HepG2 (cell line): ENCODE results near the gene SLN. TPM values are rescaled to one million over a fixed set of nuclear protein-coding genes. Genes with fewer than 3 reads are reported as not detected.

Experiments used
- ATAC-seq: fragments of 200-7000 bp; cut with Tn5 transposase; 3 replicates; pipeline ENCODE4 v1.9.1; 2020; ENCODE audit warnings: mild to moderate bottlenecking, moderate library complexity
- BruUV-seq: library from RNA; stranded (reverse); fragments of 400-500 nt; replicated peaks from 2 replicates; lab custom pipeline; 2021; lab: Mats Ljungman, UMichigan
- CTCF ChIA-PET: fragments of 300-600 bp; formaldehyde crosslinking; extraction: SDS; loops from one replicate; lab custom pipeline; 2021; ENCODE audit warnings: low total read pairs, inconsistent platforms, low intra/inter-chr PET ratio; lab: Yijun Ruan, JAX
- POLR2A ChIA-PET: fragments of 350-600 bp; sonication (Branson Sonifier 250); formaldehyde crosslinking; loops from one replicate; lab custom pipeline; 2020; ENCODE audit warnings: antibody characterized with exemption, inconsistent platforms; lab: Yijun Ruan, JAX
- DNase-seq: peaks from one replicate; pipeline ENCODE4 v3.0.0-alpha.2; 2015; ENCODE audit warnings: low spot score
- FAIRE-seq: peaks from 3 replicates; lab custom pipeline; 2011; peaks lifted over from hg19 to GRCh38; lab: Jason Lieb, UNC
- H2AFZ ChIP-seq: one replicate; pipeline ENCODE4 v1.6.1; 2011; ENCODE audit warnings: low read length, inconsistent platforms
- H3K27ac ChIP-seq: fragments of 300-600 bp; 3 replicates; pipeline ENCODE4 v1.8.0; 2011; ENCODE audit warnings: mixed run types, mild to moderate bottlenecking, mixed read lengths, low read length, inconsistent platforms; ENCODE audit not compliant: insufficient read depth; ENCODE audit errors: extremely low read length
- H3K27me3 ChIP-seq, 2 experiments: fragments of 200-600 bp in 1 of 2; 2 replicates in 1 of 2; 3 replicates in 1 of 2; pipeline versions ENCODE4 v1.6.0 to v1.8.0; 2011; ENCODE audit warnings: low read length in 2 of 2, mild to moderate bottlenecking in 2 of 2, moderate library complexity in 2 of 2, inconsistent platforms in 1 of 2; ENCODE audit not compliant: insufficient read depth in 2 of 2, control insufficient read depth in 1 of 2
- H3K36me3 ChIP-seq, 2 experiments: fragments of 200-600 bp in 1 of 2; replicated peaks in 1 of 2; 2 replicates in 1 of 2; 3 replicates in 1 of 2; pipeline versions ENCODE4 v1.5.1 to v1.8.0; 2011; ENCODE audit warnings: low read length in 2 of 2, inconsistent platforms in 1 of 2; ENCODE audit not compliant: insufficient read depth in 2 of 2, control insufficient read depth in 1 of 2
- H3K4me1 ChIP-seq: 2 replicates; pipeline ENCODE4 v1.5.1; 2012; ENCODE audit warnings: low read length, inconsistent platforms; ENCODE audit not compliant: insufficient read depth
- H3K4me2 ChIP-seq: 2 replicates; pipeline ENCODE4 v1.6.0; 2011; ENCODE audit warnings: low read depth, low read length, inconsistent platforms
- H3K4me3 ChIP-seq, 3 experiments: fragments of 200-600 bp in 1 of 3; sonication (generic), shearing (Covaris generic) in 1 of 3; replicated peaks in 1 of 3; 2 replicates each; pipeline ENCODE4 v1.5.1; 2011 to 2016; ENCODE audit warnings: low read length in 3 of 3, inconsistent platforms in 2 of 3, low read depth in 2 of 3, mild to moderate bottlenecking in 2 of 3, control low read depth in 1 of 3, mixed read lengths in 1 of 3; ENCODE audit not compliant: insufficient read depth in 1 of 3
- H3K79me2 ChIP-seq: one replicate; pipeline ENCODE4 v1.6.1; 2011; ENCODE audit warnings: low read length, inconsistent platforms; ENCODE audit not compliant: insufficient read depth
- H3K9ac ChIP-seq: 2 replicates; pipeline ENCODE4 v1.6.0; 2011; ENCODE audit warnings: mild to moderate bottlenecking, low read depth, low read length, inconsistent platforms; ENCODE audit not compliant: insufficient read depth
- H3K9me3 ChIP-seq: 2 replicates; pipeline ENCODE4 v1.5.1; 2012; ENCODE audit warnings: mild to moderate bottlenecking, low read length
- H4K20me1 ChIP-seq: 2 replicates; pipeline ENCODE4 v1.6.0; 2011; ENCODE audit warnings: inconsistent platforms, mild to moderate bottlenecking, low read length, moderate library complexity; ENCODE audit not compliant: insufficient read depth
- BCL3 ChIP-seq: sonication (generic); formaldehyde crosslinking; IDR thresholded peaks from 2 replicates; pipeline ENCODE4 v1.5.1; 2020; ENCODE audit warnings: mild to moderate bottlenecking, missing genetic modification reagents, moderate library complexity
- CREB1 ChIP-seq, 2 experiments: fragments of 450-650 bp in 1 of 2; IDR thresholded peaks; 2 replicates each; pipeline ENCODE4 v1.6.1; 2016 to 2017; ENCODE audit warnings: control low read depth in 1 of 2, mild to moderate bottlenecking in 1 of 2, missing compliant biosample characterization in 1 of 2, missing genetic modification characterization in 1 of 2
- NPAS2 ChIP-seq: sonication (generic); formaldehyde crosslinking; IDR thresholded peaks from 2 replicates; pipeline ENCODE4 v1.8.0; 2022; ENCODE audit warnings: mild to moderate bottlenecking, missing genetic modification reagents, borderline replicate concordance
- RXRA ChIP-seq: sonication (generic); formaldehyde crosslinking; IDR thresholded peaks from 2 replicates; pipeline ENCODE4 v1.5.1; 2020; ENCODE audit warnings: missing genetic modification reagents
- THAP11 ChIP-seq: IDR thresholded peaks from 2 replicates; pipeline ENCODE4 v1.6.1; 2016; ENCODE audit warnings: missing biosample characterization, missing genetic modification reagents
- TOE1 ChIP-seq: sonication (generic); formaldehyde crosslinking; IDR thresholded peaks from 2 replicates; pipeline ENCODE4 v1.4.0; 2020; ENCODE audit warnings: mild to moderate bottlenecking, missing genetic modification reagents
- ZNF441 ChIP-seq: sonication (generic); formaldehyde crosslinking; IDR thresholded peaks from 2 replicates; pipeline ENCODE4 v1.7.0; 2021; ENCODE audit warnings: missing genetic modification reagents, borderline replicate concordance
- ZNF513 ChIP-seq: sonication (generic); formaldehyde crosslinking; conservative IDR thresholded peaks from 2 replicates; pipeline ENCODE4 v1.5.0; 2020; ENCODE audit warnings: missing genetic modification reagents
- WGBS: methylation state at CpG from one replicate; pipeline ENCODE4 v1.1.6; 2017; ENCODE audit warnings: low lambda C conversion rate; 5-methylcytosine and 5-hydroxymethylcytosine counted together
- in situ Hi-C: cut with HindIII; loops from 2 replicates; pipeline ENCODE4 v1.10.0; 2017; ENCODE audit warnings: low pct_unique_long_range_greater_than_20kb; ENCODE audit not compliant: extremely low pct_ligation_motif_present
- intact Hi-C: fragments of 100-400 bp; cut with micrococcal nuclease; formaldehyde crosslinking; loops from one replicate; pipeline ENCODE4 v1.10.0; 2022; ENCODE audit not compliant: unreplicated experiment
- polyA plus RNA-seq, 8 experiments: library from polyadenylated mRNA; depleted of rRNA in 3 of 8; stranded (reverse) in 7 of 8; unstranded in 1 of 8; fragments of >200 nt; fragmentation: Illumina TruSeq in 4 of 8; extraction: Trizol in 4 of 8; gene quantifications; 2 replicates each; pipeline versions ENCODE4 v1.2.1 to v1.2.3, GENCODE V29; 2011 to 2016; ENCODE audit warnings: low read depth in 4 of 8, missing spikeins in 1 of 8, mixed read lengths in 1 of 8; ENCODE audit not compliant: insufficient read depth in 1 of 8
- total RNA-seq, 5 experiments: library from RNA; depleted of rRNA; stranded (reverse); fragments of >200 nt; fragmentation: Illumina TruSeq; extraction: Trizol; gene quantifications; 2 replicates each; pipeline ENCODE4 v1.2.3, GENCODE V29; 2016; ENCODE audit warnings: low read depth in 1 of 5

SLN gene
- total and polyA plus RNA-seq, 2 of the 13 experiments (the other 11 are each of a cell fraction or from before 2014, with no cell fraction given), result not detected

- no peak for ATAC-seq
- DNase-seq, result no peak
- POLR2A ChIA-PET, result no interaction called here
- no TSS peak for BruUV-seq
- Histone ChIP-seq H3K9me3 (no peaks in the 10 kb centered on the region), H3K79me2 (no peaks in the 10 kb centered on the region), H4K20me1 (no peaks in the 10 kb centered on the region), H3K4me1 (no peaks in the 10 kb centered on the region), H3K27me3 (peaks cover 0 to 2% of the 10 kb centered on the region in 2 experiments; a peak in 2 of 5 replicates), H3K36me3 (no peaks in the 10 kb centered on the region), H3K27ac (no peak overlapping the region), H2AFZ (no peak overlapping the region), H3K4me3 (no peak overlapping the region), H3K9ac (no peak overlapping the region), H3K4me2 (no peak overlapping the region)
- FAIRE-seq, result no peak
- 0% methylated on average over 1 of the region's 1 CpG for WGBS
- intact Hi-C loops (no loop called here), in situ Hi-C loops (no loop called here)
- CTCF ChIA-PET, result no interaction called here
- TF ChIP-seq CREB1 (IDR thresholded peaks at IDR 0.05), result no peak
- no peak for TF ChIP-seq CREB1 (CRISPR knock-in tag; IDR thresholded peaks at IDR 0.05)
- no peak for TF ChIP-seq RXRA (CRISPR knock-in tag)
- no peak for TF ChIP-seq THAP11 (CRISPR knock-in tag)
- no peak for TF ChIP-seq ZNF513 (CRISPR knock-in tag)
- no peak for TF ChIP-seq ZNF441 (CRISPR knock-in tag)
- no peak for TF ChIP-seq TOE1
- no peak for TF ChIP-seq NPAS2
Observed at GRCh38 chr11:107696140-107696539, 15.7 kb downstream of the SLN start.

- POLR2A ChIA-PET, result no interaction called here
- intact Hi-C loops, result no loop called here
- no peak for FAIRE-seq
- Histone ChIP-seq H3K9ac (no peak overlapping the region), H4K20me1 (no peaks in the 10 kb centered on the region), H3K4me1 (no peaks in the 10 kb centered on the region), H3K27me3 (no peaks in the 10 kb centered on the region; a peak in 1 of 5 replicates), H3K79me2 (no peaks in the 10 kb centered on the region), H3K36me3 (no peaks in the 10 kb centered on the region), H3K27ac (no peak overlapping the region), H3K4me2 (no peak overlapping the region), H3K9me3 (no peaks in the 10 kb centered on the region), H2AFZ (no peak overlapping the region), H3K4me3 (no peak overlapping the region)
- in situ Hi-C loops, result no loop called here
- ATAC-seq, result no peak
- CTCF ChIA-PET, result no interaction called here
- DNase-seq, result no peak
- no TSS peak for BruUV-seq
- WGBS, result 2% methylated on average over 1 of the region's 1 CpG
- TF ChIP-seq BCL3 (CRISPR knock-in tag), result no peak
Observed at GRCh38 chr11:107695446-107695845, 16.4 kb downstream of the SLN start.
